HG02938 (cell line): ENCODE results near the gene RNF133.

Experiments
- ATAC-seq: cut with Tn5 transposase; IDR thresholded peaks from one replicate; pipeline ENCODE4 v1.9.1; 2021; ENCODE audit warnings: mild to moderate bottlenecking, moderate library complexity; ENCODE audit not compliant: unreplicated experiment

The RNF133 gene, protein sequence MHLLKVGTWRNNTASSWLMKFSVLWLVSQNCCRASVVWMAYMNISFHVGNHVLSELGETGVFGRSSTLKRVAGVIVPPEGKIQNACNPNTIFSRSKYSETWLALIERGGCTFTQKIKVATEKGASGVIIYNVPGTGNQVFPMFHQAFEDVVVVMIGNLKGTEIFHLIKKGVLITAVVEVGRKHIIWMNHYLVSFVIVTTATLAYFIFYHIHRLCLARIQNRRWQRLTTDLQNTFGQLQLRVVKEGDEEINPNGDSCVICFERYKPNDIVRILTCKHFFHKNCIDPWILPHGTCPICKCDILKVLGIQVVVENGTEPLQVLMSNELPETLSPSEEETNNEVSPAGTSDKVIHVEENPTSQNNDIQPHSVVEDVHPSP

DNA sequence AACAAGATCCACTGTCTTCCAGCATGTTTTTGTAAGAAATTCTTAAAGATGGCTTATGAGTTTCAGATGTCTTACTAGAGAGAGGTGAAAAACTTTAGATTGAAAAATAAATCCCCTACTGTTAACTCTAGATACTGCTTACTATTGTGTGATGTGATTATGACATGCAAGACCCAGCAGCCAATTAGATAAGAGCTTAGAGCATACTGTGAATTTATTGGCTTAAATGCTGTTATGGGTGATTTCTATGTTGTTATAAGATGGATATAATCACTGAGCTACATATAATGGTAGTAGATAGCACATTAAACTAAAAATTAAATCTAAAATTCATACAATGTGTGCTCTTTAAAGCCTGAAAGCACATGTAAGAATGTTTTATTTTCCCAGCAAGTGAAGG, at the start of gene RNF133:
Gene RNF133, minus strand, starts transcription at position 101 of the 400 bp plus-strand sequence. CDS start 199 bp downstream, outside the sequence.
- no peak for ATAC-seq

DNA sequence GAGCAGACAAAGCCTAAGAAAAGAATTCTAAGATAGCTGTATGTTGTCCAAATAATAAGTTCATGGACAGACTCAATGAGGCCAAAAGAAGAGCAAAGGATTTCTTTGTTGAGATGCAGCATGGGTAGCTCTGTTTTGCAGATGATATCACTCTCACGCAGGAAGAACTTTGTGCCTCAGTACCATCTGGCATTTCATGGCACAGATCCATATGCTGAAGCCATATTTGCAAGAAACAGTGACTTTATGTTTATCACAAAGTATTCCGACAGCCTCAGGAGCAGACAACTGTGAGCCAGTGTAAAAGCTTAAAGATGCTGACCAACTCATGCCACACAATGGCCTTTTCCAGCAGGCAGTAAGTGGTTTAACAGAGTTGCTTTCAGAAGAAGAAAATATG, 49.3 kb upstream of the RNF133 start:
- no peak for ATAC-seq

DNA sequence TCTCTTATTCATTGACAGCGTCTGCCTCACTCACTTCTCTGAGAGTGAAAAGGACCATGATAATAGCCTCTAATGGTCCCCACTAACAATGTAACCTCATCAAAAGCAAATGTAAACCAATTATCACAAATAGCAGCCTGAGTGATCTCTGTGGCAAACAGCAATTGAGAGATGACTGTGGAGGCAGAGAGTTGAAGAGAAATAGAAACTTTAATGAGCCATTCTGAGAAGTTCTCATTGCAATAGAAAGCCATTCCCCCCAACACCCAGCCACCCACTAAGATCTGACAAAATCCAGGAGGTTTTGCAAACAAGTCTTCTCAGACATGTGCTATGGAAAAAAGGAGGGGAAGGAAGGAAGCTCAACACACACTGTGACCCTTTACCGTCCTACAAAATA, 48.0 kb upstream of the RNF133 start:
- no peak for ATAC-seq

DNA sequence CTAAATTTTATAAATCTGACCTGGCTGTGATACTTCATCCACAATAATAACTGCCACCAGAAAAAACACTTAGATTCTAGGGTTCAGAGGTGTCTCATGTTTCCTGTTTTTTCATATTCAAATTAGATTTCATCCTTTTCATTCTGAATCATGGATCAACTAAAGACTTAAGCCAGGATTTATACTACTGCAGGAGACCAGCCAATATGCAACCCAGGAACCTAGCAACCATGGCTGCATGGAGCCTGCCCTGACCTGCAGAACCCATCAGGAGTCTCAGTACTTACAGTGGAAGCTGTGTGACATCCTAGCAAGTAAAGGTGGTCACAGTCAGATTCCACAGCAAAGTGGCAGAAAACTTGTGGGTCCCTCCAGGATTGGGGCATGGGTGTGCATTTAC, 44.3 kb upstream of the RNF133 start:
- no peak for ATAC-seq

DNA sequence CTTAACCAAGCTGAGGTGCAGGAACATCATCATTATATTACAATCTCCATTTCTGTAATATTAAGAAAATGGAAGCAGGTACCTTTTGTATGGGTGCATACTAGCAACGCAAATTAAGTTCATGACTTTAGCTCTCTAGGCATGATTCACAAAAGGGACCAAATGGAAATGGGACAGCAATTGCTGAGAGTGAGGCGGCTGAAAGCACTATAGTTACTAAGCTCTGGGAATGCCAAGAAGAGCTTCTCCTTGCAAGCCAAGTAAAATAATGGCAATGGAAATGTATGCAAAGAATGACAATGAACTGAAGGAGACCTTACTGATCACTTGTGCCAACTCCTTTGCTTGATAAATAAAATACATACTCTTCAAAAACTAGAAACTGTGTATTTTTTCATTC, 40.0 kb upstream of the RNF133 start:
- no peak for ATAC-seq

DNA sequence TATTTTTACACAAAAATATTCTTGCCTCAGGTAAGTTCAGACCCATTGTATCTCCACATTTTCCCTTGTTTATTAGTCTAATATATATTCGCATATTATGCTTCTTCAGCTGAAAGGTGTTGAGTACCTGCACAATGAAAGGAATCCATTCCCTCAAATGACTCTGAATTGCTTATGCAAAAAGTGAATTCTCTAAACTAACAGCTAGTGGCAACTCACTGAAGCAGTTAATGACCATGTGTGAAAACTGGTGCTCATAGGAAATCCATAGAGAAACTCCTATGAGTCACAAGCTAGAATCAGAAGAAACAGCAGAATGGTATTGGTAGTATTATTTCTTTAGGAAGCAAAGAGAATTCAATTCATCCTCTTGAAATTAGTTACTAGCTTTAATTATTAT, 37.3 kb upstream of the RNF133 start:
- no peak for ATAC-seq

DNA sequence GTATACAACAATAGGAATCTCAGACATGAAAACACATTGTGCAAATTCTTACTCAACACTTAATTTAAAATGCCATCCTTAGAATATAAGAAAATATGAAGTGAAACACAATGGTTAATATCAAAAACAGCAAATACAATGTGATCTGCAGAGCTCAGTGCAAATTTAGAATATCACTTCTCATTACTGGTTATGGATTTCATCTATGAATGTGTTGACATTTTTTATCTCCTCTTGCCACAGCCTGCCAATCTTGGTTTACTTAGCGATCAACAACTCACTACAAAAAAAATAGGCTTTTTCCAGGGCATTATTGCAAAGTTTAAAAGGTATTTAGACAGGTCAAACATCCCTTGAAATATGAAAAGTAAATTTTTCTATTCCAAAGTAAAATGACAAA, 28.8 kb upstream of the RNF133 start:
- no peak for ATAC-seq

DNA sequence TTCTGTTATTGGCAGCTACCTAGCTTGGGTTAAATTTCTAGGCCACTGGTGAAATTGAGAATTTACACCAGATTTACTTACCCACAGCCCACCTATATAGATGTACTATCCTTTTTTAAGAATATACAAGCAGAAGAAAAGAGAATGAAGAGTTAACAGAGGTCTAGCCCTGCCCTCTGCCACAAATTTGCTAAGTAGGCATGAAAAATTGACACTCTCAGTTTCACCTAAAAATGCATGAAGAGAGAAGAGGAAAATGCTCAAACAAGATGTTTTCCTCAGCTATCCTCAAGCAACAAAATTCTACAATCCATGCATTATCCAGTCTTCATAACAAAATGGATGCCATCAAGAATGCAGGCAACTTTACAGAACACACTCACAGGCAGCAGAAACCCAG, 28.4 kb upstream of the RNF133 start:
- ATAC-seq: no peak

DNA sequence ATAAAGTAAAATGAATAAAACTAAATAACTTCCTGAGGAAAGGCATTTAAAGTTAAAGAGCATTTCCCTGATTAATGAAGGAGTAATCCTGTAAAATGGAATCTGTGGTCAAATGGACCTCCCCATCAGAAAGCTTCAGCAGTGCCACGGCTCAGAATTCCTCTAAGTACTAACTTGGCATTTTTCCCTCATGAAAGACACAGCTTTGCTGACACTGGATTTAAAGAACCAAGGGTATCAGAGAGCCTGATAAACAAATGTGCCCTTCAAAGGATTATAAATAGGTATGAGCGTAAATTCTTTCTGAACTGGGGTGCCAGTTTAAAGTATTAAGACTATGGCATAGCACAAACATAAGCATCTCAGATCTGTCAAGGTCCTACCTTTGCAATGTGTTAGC, 28.0 kb upstream of the RNF133 start:
- no peak for ATAC-seq

DNA sequence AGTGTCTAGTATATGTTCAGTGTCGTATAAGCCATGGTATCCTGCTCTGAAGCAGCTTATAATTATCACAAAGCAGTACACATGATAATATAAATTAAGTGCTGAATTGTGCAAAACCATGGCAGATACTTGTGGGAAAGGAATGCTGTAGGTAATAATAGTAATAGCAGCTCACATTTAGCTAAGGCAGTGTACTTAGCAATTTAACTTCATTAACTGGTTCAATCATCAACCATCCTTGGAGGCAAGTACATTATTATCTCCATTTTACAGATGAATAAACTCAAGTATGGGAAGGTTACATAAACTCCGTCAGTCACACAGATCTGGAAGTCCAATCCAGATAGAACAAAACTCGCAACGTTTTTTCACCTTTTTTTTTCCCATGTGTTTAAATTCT, 25.4 kb upstream of the RNF133 start:
- ATAC-seq: no peak

DNA sequence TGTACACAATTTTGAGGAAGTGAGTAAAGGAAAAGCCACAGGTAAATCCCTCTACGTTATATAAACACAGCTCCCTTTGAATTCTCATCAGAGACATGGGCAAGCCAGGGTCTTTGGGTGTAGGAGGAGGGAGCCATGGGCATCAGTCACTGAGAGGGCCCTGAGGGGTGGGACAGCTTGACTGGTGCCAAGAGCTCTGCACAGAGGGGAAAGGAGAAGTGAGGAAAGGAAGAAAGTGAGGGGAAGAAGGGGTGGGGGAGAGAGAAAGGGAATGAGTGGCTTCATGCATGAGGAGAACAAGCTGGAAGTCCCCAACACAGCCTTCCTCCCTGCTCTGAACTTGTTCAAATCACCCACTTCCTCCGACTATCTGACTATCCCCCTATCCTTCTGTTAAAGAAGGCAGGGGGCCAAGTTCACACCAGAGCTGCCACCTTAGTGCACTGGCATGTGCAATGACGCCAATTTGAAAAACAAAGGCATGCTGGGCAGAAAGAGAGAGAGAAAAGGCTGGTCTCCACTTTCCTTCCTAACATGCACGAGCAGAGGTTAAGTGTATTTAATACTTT, 20.2 kb upstream of the RNF133 start:
- no peak for ATAC-seq

DNA sequence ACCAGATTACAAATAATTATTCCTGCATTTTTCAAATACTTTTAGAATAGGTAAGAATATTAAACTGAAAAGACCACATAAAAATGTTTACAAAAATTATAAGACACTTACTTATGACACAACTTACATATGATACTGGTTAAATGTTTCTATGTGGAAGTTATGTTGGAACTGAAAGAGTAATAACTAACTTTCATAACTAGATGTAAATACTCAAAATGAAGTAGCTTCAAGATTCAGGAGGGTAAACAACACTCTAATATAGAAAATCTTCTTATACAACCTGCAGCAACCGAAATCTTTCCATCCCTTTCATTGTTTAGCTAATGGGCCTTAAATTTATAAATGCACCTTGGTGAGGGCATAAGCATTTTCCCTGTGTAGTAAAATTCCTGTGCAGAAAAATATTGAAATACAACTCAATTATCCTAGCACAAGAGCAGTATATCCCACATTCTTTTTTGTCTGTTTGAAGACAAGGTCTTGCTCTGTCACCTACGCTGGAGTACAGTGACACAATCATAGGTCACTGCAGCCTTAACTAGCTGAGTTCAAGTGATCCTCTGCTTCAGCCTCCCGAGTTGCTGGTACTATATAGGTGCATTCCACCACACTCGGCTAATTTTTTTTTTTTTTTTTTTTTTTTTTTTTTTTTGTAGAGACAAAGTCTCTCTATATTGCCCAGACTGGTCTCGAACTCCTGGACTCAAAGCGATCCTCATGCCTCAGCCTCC, 18.6 kb upstream of the RNF133 start:
- no peak for ATAC-seq

DNA sequence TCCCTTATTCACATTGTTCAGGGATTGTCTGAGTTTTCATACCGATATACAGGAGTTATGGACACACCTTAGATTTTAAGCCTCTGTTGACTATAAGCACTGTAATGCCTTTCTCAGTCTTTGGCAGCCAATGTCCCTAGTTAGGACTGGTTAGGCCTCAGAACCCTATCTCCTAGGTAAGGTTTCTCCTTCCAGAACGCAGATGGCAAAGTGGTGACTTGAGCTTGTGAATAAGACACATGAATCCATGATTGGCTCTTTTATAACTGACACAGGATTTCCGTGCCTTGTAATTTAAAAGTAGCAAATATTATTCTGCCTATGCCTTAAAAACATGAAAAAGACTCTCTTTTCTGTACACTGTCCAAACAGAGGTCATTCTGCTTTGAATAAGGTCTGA, 16.3 kb upstream of the RNF133 start:
- ATAC-seq: no peak

DNA sequence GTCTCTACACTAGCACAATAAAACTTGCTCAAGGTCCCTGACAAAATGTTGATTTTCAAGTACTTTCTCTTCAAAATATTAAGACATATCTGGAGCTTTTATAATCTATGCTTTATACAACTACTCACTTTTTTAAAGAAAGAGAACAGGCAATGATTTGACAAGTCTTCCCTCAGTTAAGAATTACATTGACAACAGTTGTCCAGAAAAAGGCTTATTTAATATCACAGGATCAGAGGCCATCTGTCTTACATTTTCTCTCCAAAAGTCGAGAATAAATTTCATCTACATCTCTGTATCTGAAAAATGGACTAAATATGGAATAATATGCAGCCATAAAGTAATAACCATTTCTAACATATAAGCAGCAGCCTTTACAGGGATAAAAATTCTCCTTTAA, 12.0 kb upstream of the RNF133 start:
- ATAC-seq: no peak

DNA sequence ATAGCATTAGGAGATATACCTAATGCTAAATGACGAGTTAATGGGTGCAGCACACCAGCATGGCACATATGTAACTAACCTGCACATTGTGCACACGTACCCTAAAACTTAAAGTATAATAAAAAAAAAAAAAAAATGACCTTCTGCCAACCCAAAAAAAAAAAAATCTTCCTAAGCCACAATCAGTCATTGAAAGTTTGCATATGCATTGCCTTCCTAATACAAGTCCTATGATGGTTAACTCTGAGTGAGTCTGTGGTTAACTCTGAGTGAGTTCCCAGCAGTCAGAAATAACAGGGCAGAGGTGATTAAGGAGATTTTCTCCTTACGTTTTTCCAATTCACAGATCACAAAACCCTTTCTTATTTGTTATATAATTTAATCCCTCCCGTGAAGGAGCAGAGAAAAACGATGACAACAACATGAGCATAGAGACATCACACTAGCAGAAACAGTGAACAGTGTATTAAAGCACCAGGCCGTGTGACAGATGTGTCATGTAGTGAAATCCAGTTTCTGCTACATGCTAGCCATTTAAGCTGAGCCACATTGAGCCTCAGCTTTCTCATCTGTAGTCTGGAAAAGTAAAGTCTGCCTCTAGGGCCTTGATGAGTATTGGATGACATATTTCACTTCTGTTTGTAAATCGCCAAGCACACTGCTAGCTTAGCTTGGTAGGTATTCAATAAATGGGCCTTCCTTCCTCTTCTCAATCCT, 11.2 kb upstream of the RNF133 start:
- no peak for ATAC-seq

DNA sequence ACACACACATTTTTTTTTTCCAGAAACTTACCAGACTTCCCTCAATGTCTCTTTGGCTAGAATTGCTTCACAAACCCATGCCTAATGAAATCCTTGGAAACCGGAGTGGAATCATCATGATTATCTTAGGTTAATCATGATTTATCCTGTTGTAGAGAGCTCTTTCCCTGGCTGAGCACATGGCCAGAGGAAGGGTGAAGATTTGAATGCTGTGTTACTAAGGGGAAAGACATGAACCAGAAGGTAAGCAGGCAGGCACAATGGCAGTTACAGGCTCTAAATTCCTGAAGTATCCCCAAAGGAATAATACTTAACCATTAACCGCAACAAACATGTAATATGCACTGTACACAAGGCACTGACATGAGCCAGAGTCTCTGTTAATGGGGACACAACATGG, 7.9 kb upstream of the RNF133 start:
- no peak for ATAC-seq

DNA sequence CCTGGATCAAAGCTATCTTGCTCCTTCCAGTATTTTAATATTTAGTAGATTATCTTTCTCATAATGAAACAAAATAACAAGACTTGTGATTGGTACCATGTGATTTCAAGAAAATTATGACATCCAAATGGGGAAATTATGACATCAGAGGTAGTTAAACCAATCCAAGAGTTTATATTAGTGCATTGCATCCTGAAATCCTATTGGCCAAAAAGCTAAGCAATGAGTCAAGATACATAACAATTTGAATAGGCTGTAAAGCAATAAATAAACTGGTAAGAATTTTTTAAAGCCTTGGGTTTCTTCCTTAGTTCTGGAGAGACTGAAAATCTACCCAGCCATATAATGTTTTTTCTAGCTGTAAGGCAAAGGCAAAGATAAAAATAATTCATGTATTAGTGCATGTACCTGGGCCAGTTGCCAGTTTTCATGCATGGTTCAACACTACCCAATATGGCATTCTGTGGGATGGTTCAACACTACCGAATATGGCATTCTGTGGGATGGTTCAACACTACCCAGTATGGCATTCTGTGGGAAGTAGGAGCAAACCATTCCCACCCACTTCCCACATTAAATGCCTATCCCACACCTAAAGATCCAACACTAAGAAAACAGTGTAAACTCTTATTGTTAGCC, 4.1 kb upstream of the RNF133 start, which contains the start of gene RNF148:
Gene RNF148, minus strand, starts transcription at position 51 of the 639 bp plus-strand sequence. CDS start 172 bp downstream, outside the sequence.
- no peak for ATAC-seq

DNA sequence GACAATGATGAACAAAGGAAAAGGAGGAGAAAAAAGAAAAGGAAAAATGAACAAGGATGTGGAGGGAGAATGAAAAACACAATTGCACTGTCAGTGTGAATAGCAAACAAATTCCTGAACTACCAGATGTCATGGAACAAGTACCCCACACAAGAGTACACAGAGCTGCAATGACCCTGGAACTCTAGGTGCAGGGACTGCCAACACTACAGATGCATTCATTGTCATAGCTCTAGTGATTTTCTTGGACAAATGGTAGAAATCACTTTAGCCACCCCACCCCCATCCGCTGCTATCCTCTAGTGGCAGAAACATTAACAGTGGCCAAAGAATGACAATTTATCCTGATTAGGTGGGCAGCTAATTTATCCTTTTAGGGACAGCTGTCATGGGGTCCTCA, 3.1 kb downstream of the RNF133 start:
- no peak for ATAC-seq

DNA sequence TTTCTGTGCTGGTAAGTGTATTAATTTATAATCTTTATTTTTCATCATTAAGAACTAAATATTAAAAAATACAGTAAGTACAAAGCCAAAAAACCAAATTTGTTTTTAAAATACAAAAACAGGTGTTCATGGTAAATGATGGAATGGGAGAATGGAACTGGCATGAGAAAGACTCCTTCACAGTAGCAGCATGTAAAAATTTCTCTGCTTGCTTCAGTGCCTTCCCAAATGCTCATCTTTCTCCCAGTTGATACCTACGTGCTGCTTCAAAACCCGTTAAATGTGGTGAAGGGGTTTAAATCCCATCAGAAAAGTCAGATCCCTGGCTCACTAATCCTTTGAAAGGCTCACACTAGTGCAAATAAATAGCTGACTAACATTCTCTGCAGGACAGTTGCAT, 4.2 kb downstream of the RNF133 start:
- ATAC-seq: no peak

DNA sequence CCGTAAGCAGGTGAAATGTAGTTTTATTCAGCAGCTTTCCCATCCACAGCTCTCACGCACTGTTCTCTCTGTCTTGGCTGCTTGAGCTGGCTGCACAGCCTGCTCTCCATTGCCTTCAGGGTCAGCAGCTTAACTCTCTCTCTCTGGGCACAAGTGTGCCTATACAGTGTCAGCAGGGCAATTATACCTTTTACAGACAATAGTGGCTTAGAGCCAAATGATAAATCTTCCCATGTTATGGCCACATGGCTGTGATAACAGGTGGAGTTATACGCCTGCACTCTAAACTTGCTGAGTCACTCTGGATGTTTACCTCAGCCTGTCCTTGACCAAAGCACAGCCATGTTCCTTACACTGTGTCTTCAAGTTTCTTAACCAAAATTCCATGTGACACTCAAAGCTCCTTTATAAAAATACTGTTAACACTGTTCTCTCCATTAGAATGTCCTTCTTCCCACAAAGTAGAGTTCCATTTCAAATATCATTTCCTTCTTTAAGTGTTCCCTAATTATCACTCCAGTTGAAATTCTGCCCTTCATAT, 6.1 kb downstream of the RNF133 start:
- ATAC-seq: no peak
